IMR-90 (cell line): ENCODE data around the gene CDKL5. TPM values are rescaled to one million over a fixed set of nuclear protein-coding genes. Genes with fewer than 3 reads are reported as not detected.
A peak's percentile ranks its signal among the peaks of the same experiment; 100 is the strongest.

ENCODE experiments used
- ATAC-seq: fragments of 200-7000 bp; cut with Tn5 transposase; 2 replicates; pipeline ENCODE4 v1.9.1; 2020; ENCODE audit warnings: low read depth, mild to moderate bottlenecking, moderate library complexity
- BruUV-seq: library from RNA; stranded (reverse); fragments of 400-500 nt; replicated peaks from 2 replicates; lab custom pipeline; 2021; lab: Mats Ljungman, UMichigan
- CTCF ChIA-PET: fragments of 300-600 bp; formaldehyde crosslinking; extraction: SDS; loops from one replicate; lab custom pipeline; 2021; ENCODE audit warnings: antibody characterized with exemption; lab: Yijun Ruan, JAX
- POLR2A ChIA-PET: fragments of 300-600 bp; sonication (Branson Sonifier 250); formaldehyde crosslinking; loops from one replicate; lab custom pipeline; 2022; ENCODE audit warnings: antibody characterized with exemption; ENCODE audit not compliant: unreplicated experiment; lab: Charles Lee
- DNase-seq: peaks from one replicate; pipeline ENCODE4 v3.0.0; 2013
- H2AFZ ChIP-seq: replicated peaks from 2 replicates; pipeline ENCODE3; 2013; ENCODE audit warnings: low read length, mild to moderate bottlenecking; ENCODE audit not compliant: poor library complexity
- H2AK5ac ChIP-seq: 2 replicates; pipeline ENCODE4 v1.6.1; 2013; ENCODE audit warnings: low read depth, low read length, inconsistent platforms
- H2AK9ac ChIP-seq: replicated peaks from 2 replicates; pipeline ENCODE3; 2013; ENCODE audit warnings: mild to moderate bottlenecking, low read depth, low read length, moderate library complexity; ENCODE audit not compliant: poor library complexity
- H2BK120ac ChIP-seq: 2 replicates; pipeline ENCODE4 v1.6.1; 2013; ENCODE audit warnings: low read depth, low read length, inconsistent platforms
- H2BK15ac ChIP-seq: 3 replicates; pipeline ENCODE4 v1.6.1; 2013; ENCODE audit warnings: low read depth, low read length, inconsistent platforms
- H2BK20ac ChIP-seq: 2 replicates; pipeline ENCODE4 v1.6.1; 2013; ENCODE audit warnings: low read depth, mild to moderate bottlenecking, inconsistent platforms, low read length, moderate library complexity
- H2BK5ac ChIP-seq: 2 replicates; pipeline ENCODE4 v1.6.1; 2013; ENCODE audit warnings: mild to moderate bottlenecking, low read depth, low read length, inconsistent platforms; ENCODE audit not compliant: poor library complexity, severe bottlenecking
- H3K14ac ChIP-seq: replicated peaks from 2 replicates; pipeline ENCODE4 v1.6.1; 2013; ENCODE audit warnings: low read depth, low read length, inconsistent platforms
- H3K18ac ChIP-seq: 2 replicates; pipeline ENCODE4 v1.6.1; 2013; ENCODE audit warnings: low read depth, low read length, control low read depth
- H3K23ac ChIP-seq: 2 replicates; pipeline ENCODE4 v1.6.1; 2013; ENCODE audit warnings: low read depth, low read length, inconsistent platforms
- H3K27ac ChIP-seq: 2 replicates; pipeline ENCODE4 v1.5.1; 2013; ENCODE audit warnings: mild to moderate bottlenecking, control low read depth, low read length; ENCODE audit not compliant: insufficient read depth
- H3K27me3 ChIP-seq: 2 replicates; pipeline ENCODE4 v1.6.1; 2013; ENCODE audit warnings: low read length; ENCODE audit not compliant: control insufficient read depth, insufficient read depth
- H3K36me3 ChIP-seq: 2 replicates; pipeline ENCODE4 v1.6.1; 2013; ENCODE audit warnings: low read length, mixed read lengths; ENCODE audit not compliant: control insufficient read depth, insufficient read depth
- H3K4ac ChIP-seq: 2 replicates; pipeline ENCODE4 v1.6.1; 2013; ENCODE audit warnings: low read depth, low read length, inconsistent platforms
- H3K4me1 ChIP-seq: 2 replicates; pipeline ENCODE4 v1.6.1; 2013; ENCODE audit warnings: low read length, mixed read lengths; ENCODE audit not compliant: control insufficient read depth, insufficient read depth
- H3K4me2 ChIP-seq: 2 replicates; pipeline ENCODE4 v1.6.1; 2013; ENCODE audit warnings: low read depth, mild to moderate bottlenecking, control low read depth, low read length, moderate library complexity
- H3K4me3 ChIP-seq: 2 replicates; pipeline ENCODE4 v1.5.1; 2013; ENCODE audit warnings: low read depth, mild to moderate bottlenecking, control low read depth, low read length, moderate library complexity; ENCODE audit not compliant: insufficient read depth
- H3K56ac ChIP-seq: 2 replicates; pipeline ENCODE4 v1.6.1; 2013; ENCODE audit warnings: low read length, inconsistent platforms; ENCODE audit not compliant: insufficient read depth; ENCODE audit errors: extremely low read depth
- H3K79me1 ChIP-seq, 2 experiments: 2 replicates each; pipeline ENCODE4 v1.6.1; 2013; ENCODE audit warnings: low read length in 2 of 2, inconsistent platforms in 1 of 2, low read depth in 1 of 2
- H3K9ac ChIP-seq: 2 replicates; pipeline ENCODE4 v1.6.1; 2013; ENCODE audit warnings: low read depth, low read length, control low read depth
- H3K9me1 ChIP-seq: 2 replicates; pipeline ENCODE4 v1.6.1; 2013; ENCODE audit warnings: low read length, inconsistent platforms; ENCODE audit not compliant: insufficient read depth
- H3K9me3 ChIP-seq: 2 replicates; pipeline ENCODE4 v1.6.1; 2013; ENCODE audit warnings: low read length; ENCODE audit not compliant: control insufficient read depth, insufficient read depth
- H4K20me1 ChIP-seq: 2 replicates; pipeline ENCODE4 v1.6.1; 2013; ENCODE audit warnings: low read length, inconsistent platforms; ENCODE audit not compliant: insufficient read depth
- H4K5ac ChIP-seq: 2 replicates; pipeline ENCODE4 v1.6.1; 2013; ENCODE audit warnings: mild to moderate bottlenecking, low read depth, low read length, control low read depth
- H4K8ac ChIP-seq, 2 experiments: 2 replicates each; pipeline ENCODE4 v1.6.1; 2013; ENCODE audit warnings: low read depth in 2 of 2, low read length in 2 of 2, control low read depth in 1 of 2, inconsistent platforms in 1 of 2
- H4K91ac ChIP-seq: 2 replicates; pipeline ENCODE4 v1.6.1; 2013; ENCODE audit warnings: low read depth, low read length, inconsistent platforms; ENCODE audit not compliant: insufficient read depth
- BHLHE40 ChIP-seq: fragments of 150-350 bp; IDR thresholded peaks from 2 replicates; pipeline ENCODE4 v1.6.1; 2016; ENCODE audit warnings: mild to moderate bottlenecking, low read depth, low read length
- CEBPB ChIP-seq: IDR thresholded peaks from 2 replicates; pipeline ENCODE4 v1.6.1; 2012; ENCODE audit warnings: low read depth, low read length, improper control_type of control experiment
- CHD1 ChIP-seq: IDR thresholded peaks from 2 replicates; pipeline ENCODE4 v1.6.1; 2012; ENCODE audit warnings: low read depth, low read length, improper control_type of control experiment
- FOS ChIP-seq: fragments of 150-350 bp; IDR thresholded peaks from 2 replicates; pipeline ENCODE4 v1.6.1; 2016; ENCODE audit warnings: low read depth, low read length
- MAFK ChIP-seq: IDR thresholded peaks from 2 replicates; pipeline ENCODE4 v1.6.1; 2012; ENCODE audit warnings: low read depth, low read length, improper control_type of control experiment
- MAZ ChIP-seq: IDR thresholded peaks from 2 replicates; pipeline ENCODE4 v1.6.1; 2012; ENCODE audit warnings: low read depth, mild to moderate bottlenecking, low read length, improper control_type of control experiment, moderate library complexity, borderline replicate concordance
- MXI1 ChIP-seq: IDR thresholded peaks from 2 replicates; pipeline ENCODE4 v1.6.1; 2012; ENCODE audit warnings: low read depth, mild to moderate bottlenecking, low read length, moderate library complexity, borderline replicate concordance
- NFE2L2 ChIP-seq: fragments of 150-350 bp; IDR thresholded peaks from 2 replicates; pipeline ENCODE4 v1.6.1; 2016; ENCODE audit warnings: low read depth, mild to moderate bottlenecking, low read length
- POLR2A ChIP-seq: IDR thresholded peaks from 2 replicates; pipeline ENCODE4 v1.6.1; 2012; ENCODE audit warnings: mild to moderate bottlenecking, low read depth, low read length
- RAD21 ChIP-seq: IDR thresholded peaks from 2 replicates; pipeline ENCODE4 v1.6.1; 2012; ENCODE audit warnings: low read length, improper control_type of control experiment
- RCOR1 ChIP-seq: IDR thresholded peaks from 2 replicates; pipeline ENCODE4 v1.6.1; 2012; ENCODE audit warnings: mild to moderate bottlenecking, low read length, improper control_type of control experiment; ENCODE audit not compliant: insufficient replicate concordance
- RFX5 ChIP-seq: IDR thresholded peaks from 2 replicates; pipeline ENCODE4 v1.8.0; 2012; ENCODE audit warnings: low read depth, mild to moderate bottlenecking, low read length, moderate library complexity
- SMC3 ChIP-seq: fragments of 150-350 bp; IDR thresholded peaks from 2 replicates; pipeline ENCODE4 v1.6.1; 2016; ENCODE audit warnings: low read depth, mild to moderate bottlenecking, antibody characterized with exemption, low read length, moderate library complexity
- WGBS, 2 experiments: methylation state at CpG; one replicate each; pipeline versions ENCODE4 v1.1.5 to v1.1.7; 2013; ENCODE audit warnings: missing lambda C conversion rate in 2 of 2; ENCODE audit not compliant: insufficient read length in 1 of 2; ENCODE audit errors: extremely low coverage in 2 of 2; 5-methylcytosine and 5-hydroxymethylcytosine counted together
- dilution Hi-C: fragments of 300-500 bp; cut with HindIII; formaldehyde crosslinking; loops from one replicate; pipeline ENCODE4 v1.14.3; 2018; ENCODE audit warnings: low sequenced_read_pairs; ENCODE audit not compliant: unreplicated experiment
- in situ Hi-C: fragments of 300-500 bp; cut with MboI; formaldehyde crosslinking; loops from 3 replicates; pipeline ENCODE4 v1.14.3; 2019; ENCODE audit warnings: low sequenced_read_pairs, inconsistent platforms, mixed read lengths
- intact Hi-C: fragments of 100-400 bp; cut with micrococcal nuclease; formaldehyde crosslinking; loops from 2 replicates; pipeline ENCODE4 v1.10.0; 2022
- polyA plus RNA-seq, 3 experiments: library from polyadenylated mRNA; depleted of rRNA; stranded (reverse); fragments of >200 nt; gene quantifications; 2 replicates each; pipeline ENCODE4 v1.2.3, GENCODE V29; 2012; ENCODE audit warnings: low replicate concordance in 1 of 3
- total RNA-seq: library from RNA; depleted of rRNA; stranded (reverse); fragments of >200 nt; gene quantifications from 2 replicates; pipeline ENCODE4 v1.2.3, GENCODE V29; 2012
- TF ChIP-seq, protein P1 (sequence below): fragments of 150-350 bp; IDR thresholded peaks from 2 replicates; pipeline ENCODE4 v1.6.1; 2016; ENCODE audit warnings: low read depth, mild to moderate bottlenecking, low read length, moderate library complexity, borderline replicate concordance
- TF ChIP-seq, protein P2 (sequence below): fragments of 150-350 bp; IDR thresholded peaks from 2 replicates; pipeline ENCODE4 v1.6.1; 2017; ENCODE audit warnings: mild to moderate bottlenecking, antibody characterized with exemption, low read length, low read depth
- TF ChIP-seq, protein P3 (sequence below): conservative IDR thresholded peaks from 2 replicates; pipeline ENCODE4 v1.5.1; 2012; ENCODE audit warnings: mild to moderate bottlenecking, low read depth, low read length, improper control_type of control experiment

Gene CDKL5
- total and polyA plus RNA-seq, 2 of the 4 experiments (the other 2 are of a cell fraction) = 3.5 to 9.7 TPM

DNA sequence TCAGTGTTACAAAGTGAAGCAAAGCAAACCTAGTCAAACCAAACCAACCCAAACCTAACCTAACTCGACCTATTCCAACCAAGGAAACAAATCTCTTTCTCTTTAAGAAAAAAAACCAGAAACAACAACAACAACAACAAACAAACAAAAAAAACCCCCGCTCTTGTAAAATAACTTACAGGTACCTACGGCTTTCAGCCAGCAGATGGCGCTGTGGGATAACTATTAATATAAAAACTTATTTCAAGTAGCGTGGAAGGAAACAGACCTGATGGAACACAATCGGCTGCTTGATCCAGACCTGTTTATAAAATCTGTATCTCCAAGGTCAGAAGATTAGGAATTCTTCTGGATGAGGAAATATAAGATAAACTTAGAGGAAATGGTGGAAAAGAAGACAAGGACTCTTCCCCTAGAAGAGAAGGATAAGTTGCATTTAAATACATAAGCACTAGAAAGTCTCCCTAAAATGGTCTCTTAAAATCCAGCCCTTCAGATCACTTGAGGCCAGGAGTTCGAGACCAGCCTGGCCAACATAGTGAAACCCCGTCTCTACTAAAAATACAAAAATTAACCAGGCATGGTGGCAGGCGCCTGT lies 34.4 kb upstream of the CDKL5 start:
- Histone ChIP-seq H4K5ac (no peak overlapping the region), H3K9ac (no peak overlapping the region), H3K56ac (no peak overlapping the region), H2AK9ac (no peak overlapping the region), H4K20me1 (no peaks in the 10 kb centered on the region), H2BK120ac (no peak overlapping the region), H3K4me3 (no peak overlapping the region), H2BK20ac (no peak overlapping the region), H2BK15ac (no peak overlapping the region), H3K4ac (no peak overlapping the region), H3K9me1 (no peaks in the 10 kb centered on the region), H3K27ac (no peak overlapping the region), H3K36me3 (no peaks in the 10 kb centered on the region), H3K9me3 (no peaks in the 10 kb centered on the region), H3K27me3 (no peaks in the 10 kb centered on the region), H2AFZ (no peak overlapping the region), H3K14ac (no peak overlapping the region), H2AK5ac (no peak overlapping the region), H3K4me1 (no peaks in the 10 kb centered on the region), H3K79me1 (no peaks in the 10 kb centered on the region), H3K4me2 (no peak overlapping the region), H3K23ac (no peak overlapping the region), H3K18ac (no peak overlapping the region), H4K8ac (no peak overlapping the region), H4K91ac (no peak overlapping the region), H2BK5ac (no peak overlapping the region)
- in situ Hi-C loops = loop anchor here (5.0 to 25.0 kb wide), 5 partner anchors 504 to 1721 kb away; partner anchors contain the start of gene MAP7D2
- TF ChIP-seq CHD1 (no peak), MXI1 (no peak), RCOR1 (no peak), CEBPB (no peak), RAD21 (peak; percentile 72), MAFK (no peak), FOS (no peak), POLR2A (no peak), BHLHE40 (no peak), SMC3 (peak; percentile 75), RFX5 (no peak), MAZ (no peak), NFE2L2 (no peak)
- TF ChIP-seq, protein P1, sequence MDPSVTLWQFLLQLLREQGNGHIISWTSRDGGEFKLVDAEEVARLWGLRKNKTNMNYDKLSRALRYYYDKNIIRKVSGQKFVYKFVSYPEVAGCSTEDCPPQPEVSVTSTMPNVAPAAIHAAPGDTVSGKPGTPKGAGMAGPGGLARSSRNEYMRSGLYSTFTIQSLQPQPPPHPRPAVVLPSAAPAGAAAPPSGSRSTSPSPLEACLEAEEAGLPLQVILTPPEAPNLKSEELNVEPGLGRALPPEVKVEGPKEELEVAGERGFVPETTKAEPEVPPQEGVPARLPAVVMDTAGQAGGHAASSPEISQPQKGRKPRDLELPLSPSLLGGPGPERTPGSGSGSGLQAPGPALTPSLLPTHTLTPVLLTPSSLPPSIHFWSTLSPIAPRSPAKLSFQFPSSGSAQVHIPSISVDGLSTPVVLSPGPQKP = no peak
- TF ChIP-seq, protein P2, sequence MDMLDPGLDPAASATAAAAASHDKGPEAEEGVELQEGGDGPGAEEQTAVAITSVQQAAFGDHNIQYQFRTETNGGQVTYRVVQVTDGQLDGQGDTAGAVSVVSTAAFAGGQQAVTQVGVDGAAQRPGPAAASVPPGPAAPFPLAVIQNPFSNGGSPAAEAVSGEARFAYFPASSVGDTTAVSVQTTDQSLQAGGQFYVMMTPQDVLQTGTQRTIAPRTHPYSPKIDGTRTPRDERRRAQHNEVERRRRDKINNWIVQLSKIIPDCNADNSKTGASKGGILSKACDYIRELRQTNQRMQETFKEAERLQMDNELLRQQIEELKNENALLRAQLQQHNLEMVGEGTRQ = no peak
- TF ChIP-seq, protein P3, sequence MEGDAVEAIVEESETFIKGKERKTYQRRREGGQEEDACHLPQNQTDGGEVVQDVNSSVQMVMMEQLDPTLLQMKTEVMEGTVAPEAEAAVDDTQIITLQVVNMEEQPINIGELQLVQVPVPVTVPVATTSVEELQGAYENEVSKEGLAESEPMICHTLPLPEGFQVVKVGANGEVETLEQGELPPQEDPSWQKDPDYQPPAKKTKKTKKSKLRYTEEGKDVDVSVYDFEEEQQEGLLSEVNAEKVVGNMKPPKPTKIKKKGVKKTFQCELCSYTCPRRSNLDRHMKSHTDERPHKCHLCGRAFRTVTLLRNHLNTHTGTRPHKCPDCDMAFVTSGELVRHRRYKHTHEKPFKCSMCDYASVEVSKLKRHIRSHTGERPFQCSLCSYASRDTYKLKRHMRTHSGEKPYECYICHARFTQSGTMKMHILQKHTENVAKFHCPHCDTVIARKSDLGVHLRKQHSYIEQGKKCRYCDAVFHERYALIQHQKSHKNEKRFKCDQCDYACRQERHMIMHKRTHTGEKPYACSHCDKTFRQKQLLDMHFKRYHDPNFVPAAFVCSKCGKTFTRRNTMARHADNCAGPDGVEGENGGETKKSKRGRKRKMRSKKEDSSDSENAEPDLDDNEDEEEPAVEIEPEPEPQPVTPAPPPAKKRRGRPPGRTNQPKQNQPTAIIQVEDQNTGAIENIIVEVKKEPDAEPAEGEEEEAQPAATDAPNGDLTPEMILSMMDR = peak; percentile 73
- DNase-seq (peak; percentile 63), ATAC-seq (peak; percentile 71)
- no TSS peak for BruUV-seq
- dilution Hi-C loops = no loop called here
- POLR2A ChIA-PET = no interaction called here
- WGBS, 2 experiments = 20% methylated on average over 1 of the region's 9 CpGs; no CpG with 5 or more reads in 1 of the 2 experiments
- CTCF ChIA-PET = no interaction called here
- intact Hi-C loops = loop anchor here (1.0 to 5.0 kb wide), 3 partner anchors 496 to 1146 kb away; no protein-coding TSS in a partner anchor
